Naive thymus-derived CD4-positive, alpha-beta T cell (primary cell): ENCODE measurements around the gene STRAP. TPM values are rescaled to one million over a fixed set of nuclear protein-coding genes. Genes with fewer than 3 reads are reported as not detected.
"Not testable (repeated sequence)": the region's sequence is repeated elsewhere in the genome, so short reads cannot be mapped to it uniquely, and the experiment has no call there.

ENCODE experiments used
- ATAC-seq: fragments of 150-1000 bp; cut with Tn5 transposase; 2 replicates; pipeline ENCODE4 v1.10.0; 2021; ENCODE audit warnings: mild to moderate bottlenecking, moderate library complexity
- CTCF ChIA-PET: fragments of 350-600 bp; sonication (Branson Sonifier 250); formaldehyde crosslinking; loops from one replicate; lab custom pipeline; 2021; ENCODE audit warnings: antibody characterized with exemption; lab: Charles Lee
- POLR2A ChIA-PET: fragments of 350-600 bp; sonication (Branson Sonifier 250); formaldehyde crosslinking; loops from one replicate; lab custom pipeline; 2021; ENCODE audit warnings: antibody characterized with exemption, inconsistent platforms; lab: Charles Lee
- DNase-seq, 9 donors: peaks; one replicate each; pipeline versions ENCODE4 v3.0.0 to v3.0.0-alpha.2; 2020 to 2022; ENCODE audit warnings: mixed read lengths in 1 of 9
- H3K27ac ChIP-seq: one replicate; pipeline ENCODE4 v1.7.0; 2013; ENCODE audit warnings: mild to moderate bottlenecking, low read depth, low read length, moderate library complexity
- H3K27me3 ChIP-seq, 2 donors: one replicate each; pipeline ENCODE4 v1.7.0; 2013; ENCODE audit warnings: low read length in 2 of 2, mild to moderate bottlenecking in 2 of 2, moderate library complexity in 2 of 2; ENCODE audit not compliant: control insufficient read depth in 2 of 2, insufficient read depth in 2 of 2
- H3K36me3 ChIP-seq, 3 experiments: 1 replicate in 2 of 3; 2 replicates in 1 of 3; pipeline ENCODE4 v1.7.0; 2013; ENCODE audit warnings: low read length in 3 of 3, mild to moderate bottlenecking in 3 of 3, moderate library complexity in 1 of 3; ENCODE audit not compliant: insufficient read depth in 3 of 3, control insufficient read depth in 2 of 3
- H3K4me1 ChIP-seq, 2 donors: one replicate each; pipeline ENCODE4 v1.7.0; 2013; ENCODE audit warnings: low read length in 2 of 2, mild to moderate bottlenecking in 2 of 2, moderate library complexity in 1 of 2; ENCODE audit not compliant: control insufficient read depth in 2 of 2, insufficient read depth in 2 of 2
- H3K4me3 ChIP-seq: 2 replicates; pipeline ENCODE4 v1.7.0; 2013; ENCODE audit warnings: mild to moderate bottlenecking, low read length
- H3K9me3 ChIP-seq, 3 experiments: 1 replicate in 2 of 3; 2 replicates in 1 of 3; pipeline ENCODE4 v1.7.0; 2013; ENCODE audit warnings: low read length in 3 of 3; ENCODE audit not compliant: control insufficient read depth in 2 of 3
- H3K27ac Mint-ChIP-seq, 9 donors: one replicate each; pipeline ENCODE4 v1.8.0; 2020 to 2022; ENCODE audit warnings: mixed read lengths in 9 of 9, mild to moderate bottlenecking in 8 of 9, moderate library complexity in 5 of 9, inconsistent platforms in 2 of 9
- H3K27me3 Mint-ChIP-seq, 5 donors: one replicate each; pipeline ENCODE4 v1.8.0; 2021 to 2022; ENCODE audit warnings: mixed read lengths in 5 of 5, mild to moderate bottlenecking in 1 of 5
- H3K36me3 Mint-ChIP-seq, 5 donors: one replicate each; pipeline ENCODE4 v1.8.0; 2020 to 2022; ENCODE audit warnings: mixed read lengths in 5 of 5, mild to moderate bottlenecking in 3 of 5, inconsistent platforms in 1 of 5
- H3K4me1 Mint-ChIP-seq, 7 donors: one replicate each; pipeline ENCODE4 v1.8.0; 2020 to 2022; ENCODE audit warnings: mixed read lengths in 7 of 7, mild to moderate bottlenecking in 3 of 7, inconsistent platforms in 1 of 7
- H3K4me3 Mint-ChIP-seq, 10 donors: one replicate each; pipeline ENCODE4 v1.8.0; 2020 to 2022; ENCODE audit warnings: mild to moderate bottlenecking in 10 of 10, mixed read lengths in 10 of 10, moderate library complexity in 6 of 10, inconsistent platforms in 2 of 10
- H3K9me3 Mint-ChIP-seq, 11 donors: one replicate each; pipeline ENCODE4 v1.8.0; 2020 to 2022; ENCODE audit warnings: mixed read lengths in 11 of 11, mild to moderate bottlenecking in 4 of 11, inconsistent platforms in 1 of 11, moderate library complexity in 1 of 11
- intact Hi-C, 2 donors: fragments of 100-400 bp; cut with micrococcal nuclease; formaldehyde crosslinking; loops; one replicate each; pipeline ENCODE4 v1.15.1; 2023
- polyA plus RNA-seq, 2 donors: library from polyadenylated mRNA; unstranded; fragments of 300-500 nt; fragmentation: Illumina TruSeq; gene quantifications; one replicate each; pipeline ENCODE4 v1.2.3, GENCODE V29; 2021
- total RNA-seq, 6 experiments: library from RNA in 5 of 6; stranded (reverse) in 5 of 6; gene quantifications; 1 replicate in 5 of 6; 2 replicates in 1 of 6; pipeline ENCODE4 v1.2.3 and lab custom pipeline; 2021 to 2026

The STRAP gene
- total and polyA plus RNA-seq, 7 experiments from 2014 or later = 42.2 to 119 (median 86.2) TPM

DNA sequence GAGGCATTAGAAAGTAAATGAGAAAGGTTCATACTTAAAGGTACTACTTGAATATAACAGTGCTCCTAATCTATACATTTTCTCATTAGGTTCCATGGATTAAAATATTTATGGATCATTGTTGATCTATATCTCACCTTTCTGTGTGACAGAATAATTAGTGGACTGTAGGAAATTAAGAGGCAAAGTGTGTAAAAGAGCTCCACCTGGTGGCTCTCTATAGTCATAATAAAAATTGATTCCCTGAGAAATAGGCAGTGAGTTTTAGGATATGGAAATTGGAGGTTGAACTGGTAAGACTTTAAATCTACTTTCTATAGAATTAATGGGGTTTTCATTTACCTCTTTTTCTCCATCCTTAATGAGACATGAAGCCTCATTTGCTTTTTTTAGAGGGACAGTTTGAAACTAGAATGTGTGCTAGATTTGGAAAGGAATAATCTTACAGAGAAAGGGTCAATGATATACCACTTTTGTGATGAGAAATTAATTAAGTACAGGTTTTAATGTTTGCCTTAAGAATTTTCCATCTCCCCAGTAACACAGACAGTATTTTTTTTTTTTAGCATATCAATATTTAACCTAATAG, 17.2 kb downstream of the STRAP start:
- ATAC-seq (peak; percentile 72), DNase-seq (peak in 5 of 9 donors; percentile 22 to 32 (median 31))
- intact Hi-C loops = loop anchor here (1.0 to 5.0 kb wide), 7 partner anchors 11 to 367 kb away; partner anchors contain the start of gene STRAP (in 2 of the 2)
- peaks cover 0 to 21% (median 15%) of the 10 kb centered on the region in 5 donors for H3K36me3 Mint-ChIP-seq
- no peaks in the 10 kb centered on the region for H3K27me3 ChIP-seq
- H3K9me3 ChIP-seq = no peaks in the 10 kb centered on the region
- H3K27me3 Mint-ChIP-seq = no peaks in the 10 kb centered on the region
- H3K27ac ChIP-seq = no peak overlapping the region
- no peaks in the 10 kb centered on the region for H3K4me1 ChIP-seq
- ChIA-PET CTCF (interaction anchor here (1.0 to 1.7 kb wide), 3 partner anchors 9 to 309 kb away, joined by 3 to 9 read pairs (median 8); no protein-coding TSS in a partner anchor), POLR2A (no interaction called here)
- peaks cover 0 to 47% (median 0%) of the 10 kb centered on the region in 3 experiments for H3K36me3 ChIP-seq
- peaks cover 0 to 13% (median 7%) of the 10 kb centered on the region in 7 donors for H3K4me1 Mint-ChIP-seq
- no peaks in the 10 kb centered on the region for H3K9me3 Mint-ChIP-seq
- no peak overlapping the region for H3K4me3 ChIP-seq
- no peak overlapping the region for H3K4me3 Mint-ChIP-seq
- H3K27ac Mint-ChIP-seq = peak overlapping the region in 6 of 9 donors; percentile 25 to 74 (median 53)

DNA sequence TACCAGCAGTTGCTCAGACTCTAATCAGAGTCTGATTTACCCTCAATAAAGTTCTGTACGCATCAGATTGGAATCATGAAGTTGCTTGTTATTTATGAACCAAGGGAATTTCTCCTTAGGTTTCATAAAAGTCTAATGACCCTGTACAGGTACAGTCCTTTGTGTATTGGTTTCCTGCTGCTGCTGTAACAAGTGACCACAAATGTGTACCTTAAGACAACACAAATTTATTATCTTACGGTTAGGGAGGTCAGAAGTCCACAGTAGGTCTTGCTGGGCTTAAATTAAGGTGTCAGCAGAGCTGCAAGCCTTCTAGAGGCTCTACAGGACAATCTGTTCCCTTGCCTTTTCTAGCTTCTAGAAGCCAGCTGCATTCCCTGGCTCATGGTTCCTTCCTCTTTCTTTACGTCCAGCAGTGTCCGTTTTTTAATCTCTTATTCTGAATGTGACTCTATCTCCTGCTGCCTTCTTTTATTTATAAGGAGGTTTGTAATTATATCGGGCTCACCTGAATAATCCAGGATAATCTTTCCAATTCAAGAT, 22.3 kb downstream of the STRAP start:
- no peaks in the 10 kb centered on the region for H3K27me3 Mint-ChIP-seq
- H3K36me3 Mint-ChIP-seq = peaks cover 0 to 18% (median 10%) of the 10 kb centered on the region in 5 donors
- Histone ChIP-seq H3K27ac (no peak overlapping the region), H3K4me1 (no peaks in the 10 kb centered on the region), H3K4me3 (no peak overlapping the region), H3K9me3 (no peaks in the 10 kb centered on the region), H3K36me3 (peaks cover 0 to 31% (median 0%) of the 10 kb centered on the region in 3 experiments), H3K27me3 (no peaks in the 10 kb centered on the region)
- peaks cover 0 to 1% (median under 1%) of the 10 kb centered on the region in 7 donors for H3K4me1 Mint-ChIP-seq
- ATAC-seq = no peak
- H3K4me3 Mint-ChIP-seq = no peak overlapping the region
- peak overlapping the region in 2 of 9 donors; percentile 1 to 49 for H3K27ac Mint-ChIP-seq
- ChIA-PET CTCF (no interaction called here), POLR2A (no interaction called here)
- no peaks in the 10 kb centered on the region for H3K9me3 Mint-ChIP-seq
- no peak for DNase-seq
- intact Hi-C loops = no loop called here

DNA sequence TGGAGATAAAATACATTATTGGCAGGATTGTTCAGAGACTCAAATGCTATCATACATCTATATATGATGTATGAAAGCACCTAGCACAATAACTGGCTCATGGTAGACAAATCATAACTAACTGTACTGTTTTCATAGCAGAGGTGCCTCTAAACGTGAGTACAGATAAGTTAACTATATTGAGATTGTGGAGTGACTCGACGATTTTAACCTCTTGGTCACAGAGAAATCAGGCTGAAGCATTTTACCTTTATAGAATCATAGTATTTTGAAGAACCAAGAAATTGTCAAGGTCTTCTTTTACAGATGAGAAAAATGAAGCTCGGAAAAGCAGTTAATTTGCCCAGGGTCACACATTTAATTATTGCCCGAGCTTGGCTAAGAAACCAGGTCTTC, 28.3 kb downstream of the STRAP start:
- ChIA-PET POLR2A (interaction anchor here (0.6 to 1.7 kb wide), 6 partner anchors 8 to 122 kb away, joined by 3 to 12 read pairs (median 4); partner anchors contain the start of genes EPS8 and STRAP), CTCF (interaction anchor here (0.7 to 1.5 kb wide), 4 partner anchors 11 to 1110 kb away, joined by 3 to 8 read pairs (median 4); no protein-coding TSS in a partner anchor)
- H3K27ac Mint-ChIP-seq = peak overlapping the region in 8 of 9 donors; percentile 17 to 87 (median 70)
- H3K9me3 Mint-ChIP-seq = no peaks in the 10 kb centered on the region
- Histone ChIP-seq H3K27ac (no peak overlapping the region), H3K9me3 (no peaks in the 10 kb centered on the region), H3K4me1 (peaks cover 0 to 4% of the 10 kb centered on the region in 2 donors), H3K36me3 (no peaks in the 10 kb centered on the region), H3K27me3 (no peaks in the 10 kb centered on the region), H3K4me3 (peak overlapping the region; percentile 90)
- H3K36me3 Mint-ChIP-seq = no peaks in the 10 kb centered on the region
- H3K4me3 Mint-ChIP-seq = peak overlapping the region; percentile 77 to 94 (median 90)
- H3K4me1 Mint-ChIP-seq = peaks cover 4 to 29% (median 21%) of the 10 kb centered on the region in 7 donors
- intact Hi-C loops = loop anchor here in 1 of 2 donors (1.0 kb wide), 1 partner anchor 11 kb away; no protein-coding TSS in a partner anchor
- ATAC-seq (no peak), DNase-seq (no peak)
- H3K27me3 Mint-ChIP-seq = no peaks in the 10 kb centered on the region

DNA sequence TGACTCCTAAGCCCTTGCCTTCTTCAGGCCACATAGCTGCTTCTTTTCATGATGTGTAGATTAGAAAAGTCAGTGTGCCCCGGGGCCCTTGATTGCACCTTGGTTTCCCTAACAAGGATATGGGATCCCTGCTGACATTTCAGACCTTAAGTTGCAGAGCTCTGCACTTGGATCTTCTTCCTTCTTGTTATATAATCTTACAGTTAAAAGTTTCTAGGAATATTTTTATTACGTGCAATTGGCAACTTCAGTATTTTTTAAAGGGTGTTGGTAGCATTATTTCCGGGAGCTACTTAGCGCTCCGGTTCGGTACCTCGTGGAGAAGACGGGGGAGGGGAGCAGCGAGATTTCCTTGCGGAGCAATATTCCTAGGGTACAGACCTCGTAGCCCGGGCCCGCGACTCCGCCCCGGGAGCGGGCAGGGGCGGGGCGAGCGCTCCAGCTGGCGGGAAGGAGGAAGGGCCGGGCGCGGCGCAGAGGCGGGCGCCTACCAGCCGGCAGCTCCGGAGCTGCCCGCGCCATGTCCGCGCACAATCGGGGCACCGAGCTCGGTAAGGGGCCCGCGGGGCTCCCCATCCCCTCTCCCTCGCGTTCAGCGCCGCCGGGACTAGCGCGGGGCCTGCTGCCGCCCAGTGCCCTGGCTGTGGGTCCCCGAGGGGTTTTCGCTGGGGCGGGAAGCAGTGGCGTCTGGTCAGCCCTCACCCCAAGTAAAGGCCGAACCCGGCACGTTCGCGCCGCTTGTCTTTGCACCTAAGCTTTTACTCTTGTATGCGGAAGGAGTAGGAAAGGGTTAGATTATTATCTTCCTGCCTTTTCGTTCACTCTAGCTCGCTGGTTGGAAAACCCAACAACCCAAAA, 28.9 kb downstream of the STRAP start, which contains the start of gene DERA:
DERA (plus strand) TSS at position 469 of the 858 bp plus-strand sequence; CDS start at position 521, 52 bp downstream.
- Mint-ChIP-seq H3K27ac (peak within 1 kb of the TSS; percentile 82 to 95 (median 87)), H3K4me3 (peak within 1 kb of the TSS; percentile 87 to 97 (median 93)), H3K36me3 (peaks cover 0 to 4% (median 0%) of the 10 kb centered on the region in 5 donors), H3K27me3 (no peaks in the 10 kb centered on the region), H3K4me1 (peaks cover 4 to 34% (median 21%) of the 10 kb centered on the region in 7 donors), H3K9me3 (no peaks in the 10 kb centered on the region)
- H3K4me1 ChIP-seq = peaks cover 0 to 4% of the 10 kb centered on the region in 2 donors
- no peaks in the 10 kb centered on the region for H3K9me3 ChIP-seq
- H3K4me3 ChIP-seq = peak within 1 kb of the TSS; percentile 90
- H3K27me3 ChIP-seq = no peaks in the 10 kb centered on the region
- H3K36me3 ChIP-seq = no peaks in the 10 kb centered on the region
- peak; percentile 38 to 69 (median 57) for DNase-seq
- H3K27ac ChIP-seq = peak within 1 kb of the TSS; percentile 78
- ChIA-PET POLR2A (interaction anchor here (0.9 to 1.7 kb wide), 7 partner anchors 9 to 122 kb away, joined by 3 to 12 read pairs (median 4); partner anchors contain the start of genes EPS8 and STRAP), CTCF (interaction anchor here (0.6 to 1.5 kb wide), 7 partner anchors 8 to 1024 kb away, joined by 3 to 8 read pairs (median 3); no protein-coding TSS in a partner anchor)
- peak; percentile 94 for ATAC-seq
- intact Hi-C loops = loop anchor here (1.0 kb wide), 2 partner anchors 12 to 29 kb away; partner anchors contain the start of gene STRAP (in 2 of the 2)

DNA sequence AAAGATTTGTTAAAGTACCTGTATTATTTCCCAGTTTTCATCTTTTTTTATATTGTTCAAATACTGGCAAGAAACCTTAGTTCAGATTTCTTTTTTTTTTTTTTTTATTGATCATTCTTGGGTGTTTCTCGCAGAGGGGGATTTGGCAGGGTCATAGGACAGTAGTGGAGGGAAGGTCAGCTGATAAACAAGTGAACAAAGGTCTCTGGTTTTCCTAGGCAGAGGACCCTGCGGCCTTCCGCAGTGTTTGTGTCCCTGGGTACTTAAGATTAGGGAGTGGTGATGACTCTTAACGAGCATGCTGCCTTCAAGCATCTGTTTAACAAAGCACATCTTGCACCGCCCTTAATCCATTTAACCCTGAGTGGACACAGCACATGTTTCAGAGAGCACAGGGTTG, 29.7 kb downstream of the STRAP start:
- intact Hi-C loops = loop anchor here (1.0 kb wide), 1 partner anchor 30 kb away; the partner anchor contains the start of gene STRAP (in 2 of the 2)

More for the DNA sequence above, 29.7 kb downstream of the STRAP start:
- H3K27me3 ChIP-seq, H3K36me3 ChIP-seq, ATAC-seq, H3K9me3 Mint-ChIP-seq, H3K27me3 Mint-ChIP-seq, H3K36me3 Mint-ChIP-seq, H3K9me3 ChIP-seq, H3K4me1 ChIP-seq, DNase-seq: not testable (repeated sequence)
- ChIA-PET CTCF (interaction anchor here (0.9 kb wide), 1 partner anchor 379 kb away, joined by 3 read pairs; no protein-coding TSS in a partner anchor), POLR2A (interaction anchor here (1.2 to 1.7 kb wide), 4 partner anchors 18 to 29 kb away, joined by 4 to 12 read pairs (median 4); partner anchors contain the start of gene STRAP)
- Histone ChIP-seq H3K4me3 (peak overlapping the region; percentile 90), H3K27ac (peak overlapping the region; percentile 78)
- Mint-ChIP-seq H3K27ac (peak overlapping the region; percentile 82 to 95 (median 87)), H3K4me3 (peak overlapping the region; percentile 87 to 97 (median 93)), H3K4me1 (peaks cover 4 to 34% (median 21%) of the 10 kb centered on the region in 7 donors)
